OCI-LY3 (cell line): ENCODE measurements around the gene CSTPP1.

Source experiments
- CTCF ChIP-seq: fragments of 200-600, 300-600 bp; sonication (generic); IDR thresholded peaks from 2 replicates; pipeline ENCODE4 v1.5.1; 2014; ENCODE audit warnings: antibody characterized with exemption, low read length, low read depth
- EZH2phosphoT487 ChIP-seq: fragments of 200-600 bp; shearing (Covaris generic); IDR thresholded peaks from 2 replicates; pipeline ENCODE4 v1.6.1; 2018; ENCODE audit warnings: antibody characterized with exemption, mixed run types, low read depth

- TF ChIP-seq CTCF (no peak), EZH2phosphoT487 (no peak)
These were observed 234.7 kb downstream of the CSTPP1 start for GRCh38 chr11:47171061-47171838.
